ENCODE data around the gene CORO1A. TPM values are rescaled to one million over a fixed set of nuclear protein-coding genes. Genes with fewer than 3 reads are reported as not detected.
"Not testable (repeated sequence)": the region's sequence is repeated elsewhere in the genome, so short reads cannot be mapped to it uniquely, and the experiment has no call there.

CORO1A gene
- total RNA-seq, 1 experiment from 2014 or later = 10.3 TPM

DNA sequence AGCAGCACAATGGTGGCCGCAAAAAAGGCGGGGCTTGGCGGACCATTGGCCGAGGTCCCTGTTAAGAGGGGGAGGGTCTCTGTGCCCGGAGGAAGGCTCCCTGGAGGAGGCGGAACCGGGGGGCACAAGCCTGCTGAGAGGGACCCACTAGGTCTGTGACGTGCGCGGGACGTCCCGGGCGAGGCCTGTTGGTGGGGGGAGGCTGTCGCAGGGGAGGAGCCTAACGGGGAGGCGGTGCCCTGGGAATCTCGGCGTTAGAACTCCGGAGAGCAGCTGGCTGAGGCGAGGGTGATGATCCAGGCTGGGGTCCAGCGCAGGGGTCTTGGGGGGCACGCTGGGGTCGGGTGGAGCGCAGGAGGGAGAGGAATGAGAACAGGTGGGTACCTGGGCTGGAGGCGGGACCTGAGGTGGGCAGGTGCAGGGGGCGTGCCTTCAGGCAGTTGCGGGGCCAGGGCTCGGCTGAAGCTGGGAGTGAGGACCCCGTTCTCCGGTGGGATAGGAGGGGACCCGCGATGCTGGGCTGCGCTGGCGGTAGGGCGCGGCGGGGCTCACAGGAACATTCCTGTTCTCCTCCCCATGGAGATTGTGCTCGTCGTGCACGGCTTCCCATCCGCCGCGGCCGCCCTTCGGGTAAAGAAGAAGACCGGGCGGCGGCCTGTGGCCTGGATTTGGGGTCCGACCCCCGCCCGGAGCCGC, 22.3 kb downstream of the CORO1A start:
- H3F3A ChIP-seq (ENCODE audit: low read length, unreplicated experiment); H2AFZ ChIP-seq (ENCODE audit: low read length); CTCF ChIA-PET; intact Hi-C loops (cut with micrococcal nuclease); H3K9ac ChIP-seq (ENCODE audit: low read length); POLR2A ChIA-PET (ENCODE audit: unreplicated experiment); H4K20me1 ChIP-seq (ENCODE audit: low read length); H3K27ac ChIP-seq (ENCODE audit: low read length); H3K4me1 ChIP-seq (ENCODE audit: insufficient read depth, low read length); H3K36me3 ChIP-seq (ENCODE audit: low read depth, low read length); DNase-seq; H3K79me2 ChIP-seq (ENCODE audit: low read length); BruUV-seq (replicated peaks); H3K9me2 ChIP-seq (replicated peaks; ENCODE audit: low read length); H3K27me3 ChIP-seq (ENCODE audit: low read length); H3K9me3 ChIP-seq (ENCODE audit: low read length): not testable (repeated sequence)
- ATAC-seq = peak; percentile 50
- Histone ChIP-seq H3K4me2 (ENCODE audit: low read length) (peak overlapping the region; percentile 65), H3K4me3 (ENCODE audit: low read length) (peak overlapping the region; percentile 56)

DNA sequence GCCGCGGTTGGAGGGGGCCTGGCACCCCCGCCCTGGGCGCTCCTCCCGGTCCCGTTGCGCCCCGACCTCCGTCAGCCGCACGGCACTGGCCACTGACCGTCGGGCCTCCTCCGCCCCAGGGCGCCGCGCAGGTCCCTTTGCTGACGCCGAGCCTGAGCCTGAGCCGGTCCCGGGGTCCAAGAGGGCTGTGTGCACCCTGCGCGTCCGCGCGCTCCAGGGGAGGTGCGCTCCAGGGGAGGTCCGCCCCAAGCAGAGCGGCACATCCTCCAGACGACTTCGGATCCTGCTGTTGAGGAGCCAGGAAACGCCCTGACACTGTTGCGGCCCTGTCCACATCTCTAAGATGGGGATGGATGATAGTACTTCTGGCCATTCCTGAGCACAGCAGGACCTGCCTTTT, 22.9 kb downstream of the CORO1A start:
- H3F3A ChIP-seq (ENCODE audit: low read length, unreplicated experiment); H3K27me3 ChIP-seq (ENCODE audit: low read length); BruUV-seq (replicated peaks); H4K20me1 ChIP-seq (ENCODE audit: low read length); H3K79me2 ChIP-seq (ENCODE audit: low read length); DNase-seq; H3K27ac ChIP-seq (ENCODE audit: low read length); POLR2A ChIA-PET (ENCODE audit: unreplicated experiment); intact Hi-C loops (cut with micrococcal nuclease); H3K36me3 ChIP-seq (ENCODE audit: low read depth, low read length); H3K9me2 ChIP-seq (replicated peaks; ENCODE audit: low read length); CTCF ChIA-PET; H2AFZ ChIP-seq (ENCODE audit: low read length); H3K9ac ChIP-seq (ENCODE audit: low read length); H3K9me3 ChIP-seq (ENCODE audit: low read length); H3K4me1 ChIP-seq (ENCODE audit: insufficient read depth, low read length): not testable (repeated sequence)
- H3K4me2 ChIP-seq (ENCODE audit: low read length) = peak overlapping the region; percentile 65
- peak overlapping the region; percentile 56; the same call in 1 of the 2 replicates for H3K4me3 ChIP-seq (ENCODE audit: low read length)
- peak; percentile 28 for ATAC-seq

DNA sequence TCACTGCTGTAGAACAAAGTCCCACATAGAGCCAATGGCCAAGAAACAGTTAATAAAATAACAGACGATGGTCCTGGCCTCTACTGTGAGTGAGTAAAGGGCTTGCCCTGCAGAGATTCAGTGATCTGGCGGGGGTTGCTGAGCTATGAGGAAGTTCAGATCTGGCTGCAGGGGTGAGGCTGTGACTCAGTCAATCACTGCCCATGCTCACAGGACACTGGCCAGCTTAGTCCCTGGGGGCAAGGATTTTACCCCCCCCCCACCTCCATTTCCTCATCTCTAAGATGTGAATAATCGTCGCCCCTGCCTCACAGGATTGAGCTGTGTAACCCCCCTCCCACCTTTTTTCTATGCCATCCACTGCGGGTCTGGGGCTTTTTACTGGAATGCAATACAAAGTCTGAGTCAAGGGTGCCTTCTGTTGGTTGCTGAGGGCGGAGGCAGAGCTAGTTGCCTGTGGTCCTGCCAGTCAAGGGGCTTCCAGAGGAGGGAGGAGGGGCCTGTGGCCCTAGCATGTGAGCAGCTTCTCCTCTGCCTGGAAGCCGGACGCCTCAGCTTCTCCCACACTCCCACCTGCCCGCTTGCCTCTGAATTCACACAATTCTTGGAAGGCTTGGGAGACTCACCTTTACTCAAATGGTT, 23.8 kb downstream of the CORO1A start:
- H3K79me2 ChIP-seq (ENCODE audit: low read length); H3F3A ChIP-seq (ENCODE audit: low read length, unreplicated experiment); H3K9me2 ChIP-seq (replicated peaks; ENCODE audit: low read length); CTCF ChIA-PET; DNase-seq; H3K27me3 ChIP-seq (ENCODE audit: low read length); H3K4me2 ChIP-seq (ENCODE audit: low read length); intact Hi-C loops (cut with micrococcal nuclease); H3K9me3 ChIP-seq (ENCODE audit: low read length); H3K9ac ChIP-seq (ENCODE audit: low read length); H3K27ac ChIP-seq (ENCODE audit: low read length); H3K36me3 ChIP-seq (ENCODE audit: low read depth, low read length); H3K4me3 ChIP-seq (ENCODE audit: low read length); BruUV-seq (replicated peaks); H4K20me1 ChIP-seq (ENCODE audit: low read length); H2AFZ ChIP-seq (ENCODE audit: low read length); H3K4me1 ChIP-seq (ENCODE audit: insufficient read depth, low read length); POLR2A ChIA-PET (ENCODE audit: unreplicated experiment): not testable (repeated sequence)
- ATAC-seq = peak; percentile 73

DNA sequence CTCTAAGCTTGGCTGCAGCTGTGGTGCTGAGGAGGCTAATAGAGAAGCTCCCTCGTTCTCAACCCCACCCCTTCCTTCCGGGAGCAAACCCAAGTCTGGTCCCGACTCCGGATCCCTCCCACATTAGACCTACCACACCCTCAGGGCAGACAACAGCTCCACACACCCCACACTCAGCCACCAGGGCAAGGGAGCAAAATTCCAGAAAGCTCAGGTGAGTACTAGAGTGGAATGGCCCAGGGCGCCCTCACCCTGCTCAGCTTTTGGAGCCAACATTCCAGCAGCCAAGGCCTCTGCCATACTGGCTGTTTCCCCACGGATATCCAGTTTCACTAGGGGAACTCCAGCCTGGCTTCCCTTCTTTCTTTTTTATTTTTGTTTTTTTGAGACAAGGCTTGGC, 25.6 kb downstream of the CORO1A start:
- DNase-seq; H3K9ac ChIP-seq (ENCODE audit: low read length); H4K20me1 ChIP-seq (ENCODE audit: low read length); H2AFZ ChIP-seq (ENCODE audit: low read length); H3K9me2 ChIP-seq (replicated peaks; ENCODE audit: low read length); H3K9me3 ChIP-seq (ENCODE audit: low read length); H3K4me2 ChIP-seq (ENCODE audit: low read length); H3K36me3 ChIP-seq (ENCODE audit: low read depth, low read length); H3K4me3 ChIP-seq (ENCODE audit: low read length); H3K79me2 ChIP-seq (ENCODE audit: low read length); intact Hi-C loops (cut with micrococcal nuclease); CTCF ChIA-PET; POLR2A ChIA-PET (ENCODE audit: unreplicated experiment); H3K4me1 ChIP-seq (ENCODE audit: insufficient read depth, low read length); BruUV-seq (replicated peaks); H3K27me3 ChIP-seq (ENCODE audit: low read length); H3K27ac ChIP-seq (ENCODE audit: low read length); H3F3A ChIP-seq (ENCODE audit: low read length, unreplicated experiment): not testable (repeated sequence)
- ATAC-seq = peak; percentile 28

DNA sequence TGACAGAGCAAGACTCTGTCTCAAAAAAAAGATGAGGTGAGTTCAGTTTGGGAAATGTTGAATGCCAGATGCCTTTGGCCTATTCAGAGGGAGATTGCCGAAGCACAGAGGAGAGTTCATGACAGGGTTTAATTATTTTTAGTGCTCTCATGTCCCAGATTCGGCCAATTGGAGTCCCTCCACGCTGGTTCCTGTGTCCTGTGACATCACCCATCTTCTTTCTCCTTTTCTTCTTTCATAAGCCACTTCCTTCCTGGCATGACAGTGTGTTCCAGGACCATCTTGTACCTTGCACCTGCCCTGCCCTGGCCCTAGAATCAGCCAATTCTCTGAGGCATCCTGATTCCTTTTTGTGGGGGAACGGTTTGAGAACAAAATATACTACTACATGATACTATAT, 28.0 kb downstream of the CORO1A start:
- intact Hi-C loops (cut with micrococcal nuclease); DNase-seq; BruUV-seq (replicated peaks); H3K4me3 ChIP-seq (ENCODE audit: low read length); H3K9me3 ChIP-seq (ENCODE audit: low read length); H4K20me1 ChIP-seq (ENCODE audit: low read length); H3K4me1 ChIP-seq (ENCODE audit: insufficient read depth, low read length); H3K4me2 ChIP-seq (ENCODE audit: low read length); CTCF ChIA-PET; H3K79me2 ChIP-seq (ENCODE audit: low read length); H3F3A ChIP-seq (ENCODE audit: low read length, unreplicated experiment); ATAC-seq; H3K27ac ChIP-seq (ENCODE audit: low read length); H2AFZ ChIP-seq (ENCODE audit: low read length); H3K36me3 ChIP-seq (ENCODE audit: low read depth, low read length); H3K27me3 ChIP-seq (ENCODE audit: low read length); H3K9ac ChIP-seq (ENCODE audit: low read length); H3K9me2 ChIP-seq (replicated peaks; ENCODE audit: low read length); POLR2A ChIA-PET (ENCODE audit: unreplicated experiment): not testable (repeated sequence)

DNA sequence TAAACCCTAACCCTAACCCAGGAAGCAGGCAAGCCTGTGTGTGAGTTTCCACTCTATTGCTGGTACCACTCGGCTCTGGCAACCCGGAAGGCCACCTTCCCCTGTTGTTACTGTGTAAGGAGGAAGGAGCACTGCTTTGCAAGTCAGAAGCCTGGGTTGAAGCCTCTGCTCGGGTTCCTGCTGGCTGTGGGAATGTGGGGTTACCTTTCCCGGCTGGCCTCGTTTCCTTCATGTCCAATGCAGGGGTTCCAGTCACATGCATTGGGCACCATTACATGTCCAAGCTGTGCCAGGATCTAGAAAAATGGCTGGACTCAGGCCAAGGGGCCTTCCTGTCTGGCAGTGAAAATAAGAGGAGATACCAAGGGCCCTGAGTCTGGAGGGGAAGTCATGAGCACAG, 33.7 kb downstream of the CORO1A start:
- H4K20me1 ChIP-seq (ENCODE audit: low read length); CTCF ChIA-PET; ATAC-seq; H3K27ac ChIP-seq (ENCODE audit: low read length); H3F3A ChIP-seq (ENCODE audit: low read length, unreplicated experiment); H3K4me2 ChIP-seq (ENCODE audit: low read length); H3K9me3 ChIP-seq (ENCODE audit: low read length); H3K9me2 ChIP-seq (replicated peaks; ENCODE audit: low read length); H3K79me2 ChIP-seq (ENCODE audit: low read length); H3K27me3 ChIP-seq (ENCODE audit: low read length); DNase-seq; H3K4me1 ChIP-seq (ENCODE audit: insufficient read depth, low read length); H2AFZ ChIP-seq (ENCODE audit: low read length); intact Hi-C loops (cut with micrococcal nuclease); H3K9ac ChIP-seq (ENCODE audit: low read length); POLR2A ChIA-PET (ENCODE audit: unreplicated experiment); BruUV-seq (replicated peaks); H3K4me3 ChIP-seq (ENCODE audit: low read length); H3K36me3 ChIP-seq (ENCODE audit: low read depth, low read length): not testable (repeated sequence)

Data from PC-3 (cell line).